ENCODE data around the gene RAB6A. TPM values are rescaled to one million over a fixed set of nuclear protein-coding genes. Genes with fewer than 3 reads are reported as not detected.

The RAB6A gene
- total RNA-seq, 1 experiment from 2014 or later, result 142 TPM

DNA sequence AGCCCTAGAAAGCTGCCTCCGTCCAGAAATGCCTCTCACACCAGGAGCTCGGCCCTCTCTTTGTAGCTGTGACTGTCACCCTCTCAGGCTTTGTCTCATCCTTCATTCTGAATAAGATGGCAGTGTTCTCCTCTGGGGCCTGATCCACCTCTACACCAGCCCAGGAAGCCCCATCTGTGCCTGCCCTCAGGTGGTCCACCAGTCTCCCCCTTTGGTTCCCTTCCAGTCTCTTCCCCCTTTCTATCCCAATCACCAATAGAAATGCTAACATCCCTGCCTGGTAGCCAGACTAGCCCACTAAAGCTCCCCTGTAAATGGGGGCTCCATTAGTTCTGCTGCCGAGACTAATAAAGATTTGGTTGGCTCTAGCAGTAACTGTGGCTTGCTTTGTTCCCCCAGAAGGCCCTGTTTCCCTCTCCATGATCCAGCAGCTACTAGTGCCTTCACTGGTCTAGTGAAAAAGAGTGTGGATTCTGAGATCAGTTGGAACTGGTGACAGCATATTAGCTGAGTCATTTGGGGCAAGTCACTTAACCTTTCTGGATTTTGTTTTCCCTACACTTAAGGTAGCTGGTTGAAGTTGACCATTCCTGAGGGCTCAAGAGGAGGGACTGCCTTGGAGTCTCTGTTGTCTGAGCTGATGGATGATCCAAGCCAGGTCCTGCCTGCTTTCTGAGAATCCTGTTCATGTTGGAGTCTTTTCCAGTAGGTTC, 98.3 kb downstream of the RAB6A start:
- no peak overlapping the region for H3K27ac ChIP-seq
- peaks cover 14% of the 10 kb centered on the region for H3K4me1 ChIP-seq (replicated peaks; ENCODE audit: insufficient read depth)
- no peaks in the 10 kb centered on the region for H3K27me3 ChIP-seq (ENCODE audit: insufficient read depth, low read depth)
- no peaks in the 10 kb centered on the region for H3K79me2 ChIP-seq (ENCODE audit: low read depth)
- CTCF ChIA-PET, result interaction anchor here (0.6 to 4.5 kb wide), 3 partner anchors 37 to 183 kb away, joined by 8 to 59 read pairs (median 17); no protein-coding TSS in a partner anchor
- H2AFZ ChIP-seq, result no peak overlapping the region
- no peaks in the 10 kb centered on the region for H3K9me3 ChIP-seq (ENCODE audit: insufficient read depth, low read depth)
- H3K4me3 ChIP-seq, result no peak overlapping the region
- H3K4me2 ChIP-seq, result no peak overlapping the region
- intact Hi-C loops (cut with micrococcal nuclease; ENCODE audit: unreplicated experiment), result no loop called here
- H4K20me1 ChIP-seq (ENCODE audit: insufficient read depth), result no peaks in the 10 kb centered on the region
- H3K9me2 ChIP-seq (ENCODE audit: insufficient read depth), result no peaks in the 10 kb centered on the region
- no peaks in the 10 kb centered on the region for H3K36me3 ChIP-seq (ENCODE audit: low read depth)
- peaks cover 17% of the 10 kb centered on the region; the same call in 1 of the 2 replicates for H3F3A ChIP-seq (ENCODE audit: insufficient read depth, low read depth)
- POLR2A ChIA-PET (ENCODE audit: unreplicated experiment), result interaction anchor here (0.6 kb wide), 1 partner anchor 835 kb away, joined by 4 read pairs; no protein-coding TSS in a partner anchor
- DNase-seq, result peak in 1 of 2 experiments; percentile 10
- TF ChIP-seq EZH2 (IDR thresholded peaks at IDR 0.05; ENCODE audit: low read depth), result no peak
- TF ChIP-seq CTCF (conservative IDR thresholded peaks at IDR 0.05), result no peak
- TSS peak; percentile 22 for BruUV-seq (replicated peaks)

DNA sequence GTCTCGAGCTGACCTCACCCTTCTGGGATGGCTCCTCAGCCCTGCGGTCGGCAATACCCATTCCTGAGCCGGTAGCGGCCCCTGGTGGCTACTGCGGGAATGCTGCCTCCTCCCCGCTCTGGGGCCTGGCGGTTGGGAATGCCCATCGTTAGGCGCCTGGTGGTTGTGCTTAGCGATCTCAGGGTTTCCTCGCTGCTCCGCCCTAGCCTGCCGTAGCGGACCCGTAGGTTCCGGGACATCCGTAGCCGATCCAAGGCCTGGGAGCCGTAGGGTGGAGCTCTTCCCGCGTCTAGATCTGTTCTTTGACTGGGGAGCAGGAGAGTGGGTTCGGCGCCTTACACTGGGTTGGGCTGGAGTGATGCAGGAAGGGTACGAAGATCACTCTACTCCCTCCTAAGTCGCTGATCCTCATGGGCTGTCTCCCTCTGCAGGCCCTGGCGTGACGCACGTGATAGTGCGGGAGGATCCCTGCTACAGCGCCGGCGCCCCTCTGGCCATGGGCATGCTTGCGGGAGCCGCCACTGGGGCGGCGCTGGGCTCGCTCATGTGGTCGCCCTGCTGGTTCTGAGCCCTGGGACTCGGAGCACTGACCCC, 99.7 kb downstream of the RAB6A start:
- Histone ChIP-seq H3K4me2 (peak overlapping the region; percentile 60), H3K9me2 (ENCODE audit: insufficient read depth) (no peaks in the 10 kb centered on the region), H3K27me3 (ENCODE audit: insufficient read depth, low read depth) (no peaks in the 10 kb centered on the region), H3K79me2 (ENCODE audit: low read depth) (no peaks in the 10 kb centered on the region), H3K27ac (no peak overlapping the region), H4K20me1 (ENCODE audit: insufficient read depth) (no peaks in the 10 kb centered on the region), H3K4me3 (no peak overlapping the region), H3K9me3 (ENCODE audit: insufficient read depth, low read depth) (no peaks in the 10 kb centered on the region), H3K4me1 (replicated peaks; ENCODE audit: insufficient read depth) (peaks cover 14% of the 10 kb centered on the region), H2AFZ (no peak overlapping the region), H3K36me3 (ENCODE audit: low read depth) (no peaks in the 10 kb centered on the region), H3F3A (ENCODE audit: insufficient read depth, low read depth) (peaks cover 17% of the 10 kb centered on the region; the same call in 1 of the 2 replicates)
- ChIA-PET CTCF (interaction anchor here (0.5 to 4.5 kb wide), 12 partner anchors 14 to 906 kb away, joined by 3 to 59 read pairs (median 6); partner anchors contain the start of gene PLEKHB1), POLR2A (ENCODE audit: unreplicated experiment) (no interaction called here)
- DNase-seq, result peak; percentile 50 to 87
- BruUV-seq (replicated peaks), result no TSS peak
- TF ChIP-seq CTCF (conservative IDR thresholded peaks at IDR 0.05) (peak; percentile 97), EZH2 (IDR thresholded peaks at IDR 0.05; ENCODE audit: low read depth) (no peak)
- intact Hi-C loops (cut with micrococcal nuclease; ENCODE audit: unreplicated experiment), result loop anchor here (1.0 to 2.0 kb wide), 5 partner anchors 36 to 354 kb away; no protein-coding TSS in a partner anchor

DNA sequence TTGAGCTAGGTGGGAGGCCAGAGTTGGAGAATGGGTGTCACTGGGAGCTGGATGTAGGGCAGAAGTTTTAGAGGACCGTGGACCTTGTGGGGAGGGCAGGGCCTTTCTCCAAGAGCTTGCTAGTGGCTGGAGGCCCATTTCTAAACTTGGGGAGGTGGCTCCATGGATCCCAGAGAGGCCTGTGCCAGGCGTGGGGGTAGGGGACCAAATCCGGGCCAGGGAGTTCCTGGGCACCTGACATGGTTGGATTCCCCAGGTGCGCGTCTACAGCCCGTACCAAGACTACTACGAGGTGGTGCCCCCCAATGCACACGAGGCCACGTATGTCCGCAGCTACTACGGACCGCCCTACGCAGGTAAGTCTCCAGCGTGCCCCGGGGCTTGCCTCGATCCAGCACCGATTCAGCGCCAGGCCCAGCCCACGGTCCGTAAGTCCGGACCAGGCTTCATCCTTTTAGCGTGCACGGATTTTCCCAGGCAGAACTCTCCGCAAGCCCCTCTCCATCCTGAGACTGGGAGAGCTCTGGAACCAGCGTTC, 100.3 kb downstream of the RAB6A start:
- no peaks in the 10 kb centered on the region for H4K20me1 ChIP-seq (ENCODE audit: insufficient read depth)
- H3K4me3 ChIP-seq, result no peak overlapping the region
- no peak for DNase-seq
- no peaks in the 10 kb centered on the region for H3K27me3 ChIP-seq (ENCODE audit: insufficient read depth, low read depth)
- no peak overlapping the region for H3K27ac ChIP-seq
- H3K36me3 ChIP-seq (ENCODE audit: low read depth), result no peaks in the 10 kb centered on the region
- intact Hi-C loops (cut with micrococcal nuclease; ENCODE audit: unreplicated experiment), result loop anchor here (1.0 to 2.0 kb wide), 5 partner anchors 35 to 354 kb away; no protein-coding TSS in a partner anchor
- H2AFZ ChIP-seq, result no peak overlapping the region
- H3K79me2 ChIP-seq (ENCODE audit: low read depth), result no peaks in the 10 kb centered on the region
- BruUV-seq (replicated peaks), result no TSS peak
- H3F3A ChIP-seq (ENCODE audit: insufficient read depth, low read depth), result peaks cover 17% of the 10 kb centered on the region; the same call in 1 of the 2 replicates
- H3K4me1 ChIP-seq (replicated peaks; ENCODE audit: insufficient read depth), result peaks cover 14% of the 10 kb centered on the region
- peak overlapping the region; percentile 60 for H3K4me2 ChIP-seq
- TF ChIP-seq CTCF (conservative IDR thresholded peaks at IDR 0.05) (no peak), EZH2 (IDR thresholded peaks at IDR 0.05; ENCODE audit: low read depth) (no peak)
- ChIA-PET CTCF (interaction anchor here (0.5 to 4.5 kb wide), 11 partner anchors 13 to 905 kb away, joined by 3 to 59 read pairs (median 8); partner anchors contain the start of gene PLEKHB1), POLR2A (ENCODE audit: unreplicated experiment) (interaction anchor here (0.7 kb wide), 1 partner anchor 116 kb away, joined by 5 read pairs; no protein-coding TSS in a partner anchor)
- H3K9me3 ChIP-seq (ENCODE audit: insufficient read depth, low read depth), result no peaks in the 10 kb centered on the region
- H3K9me2 ChIP-seq (ENCODE audit: insufficient read depth), result no peaks in the 10 kb centered on the region
